ENCODE results near the gene EIF3I.

Gene EIF3I

GRCh38 chr1:32266921-32267591 is 44.8 kb downstream of the EIF3I start:
- H3K4me2 ChIP-seq (ENCODE audit: low read depth, low read length, poor library complexity, severe bottlenecking): peak overlapping the region; percentile 41
- H3K36me3 ChIP-seq (ENCODE audit: insufficient read depth, low read length): no peaks in the 10 kb centered on the region
- H3K9ac ChIP-seq (ENCODE audit: low read depth, low read length, poor library complexity, severe bottlenecking): peak overlapping the region; percentile 21
- H2AFZ ChIP-seq (ENCODE audit: low read length): no peak overlapping the region
- no peak overlapping the region for H3K4me3 ChIP-seq (ENCODE audit: low read length, poor library complexity, severe bottlenecking)
- TF ChIP-seq CTCF (conservative IDR thresholded peaks at IDR 0.05; ENCODE audit: low read length) (no peak), EZH2phosphoT487 (IDR thresholded peaks at IDR 0.05; ENCODE audit: borderline replicate concordance) (no peak)
- H3K9me3 ChIP-seq (ENCODE audit: insufficient read depth, low read depth, low read length): no peaks in the 10 kb centered on the region
- H4K20me1 ChIP-seq (ENCODE audit: insufficient read depth, low read length, poor library complexity, severe bottlenecking): peaks cover 9% of the 10 kb centered on the region
- peaks cover 51% of the 10 kb centered on the region for H3K79me2 ChIP-seq (ENCODE audit: insufficient read depth, low read length)
- H3F3A ChIP-seq (ENCODE audit: low read depth): peaks cover 11% of the 10 kb centered on the region; the same call in 1 of the 2 replicates
- H3K4me1 ChIP-seq (ENCODE audit: insufficient read depth, low read length, poor library complexity, severe bottlenecking): peaks cover 40% of the 10 kb centered on the region
- H3K27me3 ChIP-seq (ENCODE audit: insufficient read depth, low read length, poor library complexity, severe bottlenecking): no peaks in the 10 kb centered on the region
- H3K9me2 ChIP-seq (replicated peaks; ENCODE audit: low read depth, low read length): no peaks in the 10 kb centered on the region

- peaks cover 50% of the 10 kb centered on the region for H3K4me1 ChIP-seq (ENCODE audit: insufficient read depth, low read length, poor library complexity, severe bottlenecking)
- no peak overlapping the region for H3K4me3 ChIP-seq (ENCODE audit: low read length, poor library complexity, severe bottlenecking)
- no peak overlapping the region for H2AFZ ChIP-seq (ENCODE audit: low read length)
- H3K79me2 ChIP-seq (ENCODE audit: insufficient read depth, low read length): peaks cover 50% of the 10 kb centered on the region
- H3K9me2 ChIP-seq (replicated peaks; ENCODE audit: low read depth, low read length): no peaks in the 10 kb centered on the region
- H4K20me1 ChIP-seq (ENCODE audit: insufficient read depth, low read length, poor library complexity, severe bottlenecking): peaks cover 4% of the 10 kb centered on the region
- H3F3A ChIP-seq (ENCODE audit: low read depth): peaks cover 11% of the 10 kb centered on the region; the same call in 1 of the 2 replicates
- H3K27me3 ChIP-seq (ENCODE audit: insufficient read depth, low read length, poor library complexity, severe bottlenecking): no peaks in the 10 kb centered on the region
- H3K36me3 ChIP-seq (ENCODE audit: insufficient read depth, low read length): no peaks in the 10 kb centered on the region; the same call in 1 of the 2 replicates
- no peak overlapping the region for H3K4me2 ChIP-seq (ENCODE audit: low read depth, low read length, poor library complexity, severe bottlenecking)
- H3K9ac ChIP-seq (ENCODE audit: low read depth, low read length, poor library complexity, severe bottlenecking): no peak overlapping the region
- H3K9me3 ChIP-seq (ENCODE audit: insufficient read depth, low read depth, low read length): no peaks in the 10 kb centered on the region
- TF ChIP-seq CTCF (conservative IDR thresholded peaks at IDR 0.05; ENCODE audit: low read length) (no peak), EZH2phosphoT487 (IDR thresholded peaks at IDR 0.05; ENCODE audit: borderline replicate concordance) (no peak)
Measured at GRCh38 chr1:32269744-32270143, 47.5 kb downstream of the EIF3I start.

GRCh38 chr1:32272557-32273390 is 50.6 kb downstream of the EIF3I start:
- no peak overlapping the region for H2AFZ ChIP-seq (ENCODE audit: low read length)
- no peaks in the 10 kb centered on the region for H3K9me3 ChIP-seq (ENCODE audit: insufficient read depth, low read depth, low read length)
- H3K4me2 ChIP-seq (ENCODE audit: low read depth, low read length, poor library complexity, severe bottlenecking): peak overlapping the region; percentile 91
- peak overlapping the region; percentile 75 for H3K4me3 ChIP-seq (ENCODE audit: low read length, poor library complexity, severe bottlenecking)
- TF ChIP-seq CTCF (conservative IDR thresholded peaks at IDR 0.05; ENCODE audit: low read length) (no peak), EZH2phosphoT487 (IDR thresholded peaks at IDR 0.05; ENCODE audit: borderline replicate concordance) (no peak)
- H3K36me3 ChIP-seq (ENCODE audit: insufficient read depth, low read length): peaks cover 25% of the 10 kb centered on the region; the same call in 1 of the 2 replicates
- H3K27me3 ChIP-seq (ENCODE audit: insufficient read depth, low read length, poor library complexity, severe bottlenecking): no peaks in the 10 kb centered on the region
- H4K20me1 ChIP-seq (ENCODE audit: insufficient read depth, low read length, poor library complexity, severe bottlenecking): no peaks in the 10 kb centered on the region
- no peaks in the 10 kb centered on the region for H3F3A ChIP-seq (ENCODE audit: low read depth)
- peaks cover 46% of the 10 kb centered on the region for H3K79me2 ChIP-seq (ENCODE audit: insufficient read depth, low read length)
- H3K9me2 ChIP-seq (replicated peaks; ENCODE audit: low read depth, low read length): no peaks in the 10 kb centered on the region
- peaks cover 32% of the 10 kb centered on the region for H3K4me1 ChIP-seq (ENCODE audit: insufficient read depth, low read length, poor library complexity, severe bottlenecking)
- H3K9ac ChIP-seq (ENCODE audit: low read depth, low read length, poor library complexity, severe bottlenecking): peak overlapping the region; percentile 88
